GM18499 (cell line): ENCODE results near the gene XCL2.
"Not testable (repeated sequence)": the region's sequence is repeated elsewhere in the genome, so short reads cannot be mapped to it uniquely, and the experiment has no call there.

ENCODE experiments used
- ATAC-seq: cut with Tn5 transposase; IDR thresholded peaks from one replicate; pipeline ENCODE4 v1.9.1; 2021; ENCODE audit warnings: moderate number of reproducible peaks; ENCODE audit not compliant: insufficient read depth, unreplicated experiment

Gene XCL2

GRCh38 chr1:168543840-168544498 is at the start of gene XCL2:
Gene XCL2 (minus strand): TSS chr1:168543997. CDS start chr1:168543964, 33 bp downstream.
- not testable (repeated sequence) for ATAC-seq

DNA sequence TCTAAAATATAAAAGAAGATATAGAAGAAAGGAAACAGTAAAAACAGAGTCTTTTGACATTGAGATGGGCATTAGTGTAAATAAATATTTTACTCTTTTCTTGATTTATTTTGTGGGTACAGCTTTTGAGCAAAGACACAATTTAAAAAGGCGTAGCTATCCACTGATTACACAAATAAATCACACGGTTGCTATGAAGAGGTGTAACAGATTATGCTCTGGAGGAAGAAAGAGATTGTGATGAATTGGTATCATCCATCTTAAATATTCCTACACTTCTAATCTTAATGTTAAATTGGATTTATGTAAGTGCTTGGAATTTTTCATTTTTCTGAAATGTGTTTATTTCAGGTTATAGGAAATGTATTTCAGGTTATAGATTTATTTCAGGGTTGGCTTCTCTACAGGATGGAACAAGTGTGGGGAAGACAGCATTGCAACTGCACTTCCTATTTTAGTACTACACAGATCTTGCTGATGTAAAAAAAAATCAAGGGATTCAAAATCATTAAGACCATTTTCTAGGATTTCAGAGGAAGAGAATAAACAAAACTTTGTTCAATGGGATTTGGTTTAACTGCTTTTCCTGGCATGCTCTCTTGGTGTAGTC is 47.9 kb upstream of the XCL2 start:
- no peak for ATAC-seq

DNA sequence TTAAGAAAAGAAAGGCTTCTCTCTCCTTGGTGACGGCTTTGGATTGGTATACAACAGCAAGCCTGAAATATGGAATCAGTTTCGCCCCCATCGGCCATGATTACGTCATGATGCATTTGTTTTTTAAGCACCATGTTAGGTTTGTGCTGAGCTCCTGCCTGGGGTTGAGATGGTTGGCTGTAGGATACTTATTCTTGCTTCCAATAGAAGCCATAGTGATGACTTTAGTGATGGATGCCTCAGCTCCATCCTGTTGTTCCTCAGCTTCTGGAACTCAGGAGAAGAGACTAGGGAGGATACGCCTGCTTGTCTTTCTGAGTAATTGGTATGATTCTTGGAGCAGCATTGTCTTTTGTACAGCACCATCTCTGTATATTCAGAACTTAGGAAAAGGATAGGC is 47.3 kb upstream of the XCL2 start:
- no peak for ATAC-seq

DNA sequence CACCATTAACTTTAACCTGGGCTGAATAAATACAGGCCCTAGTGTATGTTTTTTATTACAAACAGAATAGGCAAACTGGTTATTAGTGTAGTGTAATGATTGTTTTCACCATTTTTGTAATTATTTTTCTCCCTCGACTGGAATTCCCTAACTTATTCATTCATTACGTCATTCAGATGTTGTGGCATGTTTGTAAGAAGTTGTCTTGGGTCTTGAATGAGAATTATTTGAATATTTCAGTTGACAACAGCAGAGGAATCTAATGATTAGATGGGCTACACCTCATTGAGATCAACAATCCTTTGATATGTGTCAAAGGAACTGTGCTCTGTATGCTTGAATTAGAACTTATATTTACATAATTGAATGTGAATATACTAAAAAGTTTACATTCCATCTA is 45.4 kb upstream of the XCL2 start:
- no peak for ATAC-seq

- ATAC-seq, result no peak
Measured at GRCh38 chr1:168585937-168586336, 42.1 kb upstream of the XCL2 start.

- ATAC-seq, result no peak
Measured at GRCh38 chr1:168585191-168585590, 41.4 kb upstream of the XCL2 start.

DNA sequence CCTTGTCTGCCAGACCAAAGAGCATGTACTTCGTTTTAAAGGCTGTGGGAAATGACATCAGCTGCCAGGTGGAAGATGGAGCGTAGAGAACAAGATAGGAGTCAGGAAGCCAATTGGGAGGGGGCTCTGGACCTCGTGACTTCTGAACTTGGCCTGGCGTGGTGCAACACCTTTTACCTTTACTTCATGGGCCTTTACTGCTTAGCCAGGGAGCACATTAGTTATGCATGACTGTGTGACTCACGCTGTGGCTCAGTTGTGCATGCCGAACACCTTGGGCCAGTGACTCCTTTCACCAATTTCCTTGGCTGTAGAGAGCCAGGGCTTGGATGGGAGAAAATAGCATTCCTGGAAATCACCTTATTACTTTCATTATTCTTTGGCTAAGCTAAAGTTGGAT is 39.8 kb upstream of the XCL2 start:
- no peak for ATAC-seq

- ATAC-seq, result no peak
Measured at GRCh38 chr1:168582688-168583336, 39.0 kb upstream of the XCL2 start.

DNA sequence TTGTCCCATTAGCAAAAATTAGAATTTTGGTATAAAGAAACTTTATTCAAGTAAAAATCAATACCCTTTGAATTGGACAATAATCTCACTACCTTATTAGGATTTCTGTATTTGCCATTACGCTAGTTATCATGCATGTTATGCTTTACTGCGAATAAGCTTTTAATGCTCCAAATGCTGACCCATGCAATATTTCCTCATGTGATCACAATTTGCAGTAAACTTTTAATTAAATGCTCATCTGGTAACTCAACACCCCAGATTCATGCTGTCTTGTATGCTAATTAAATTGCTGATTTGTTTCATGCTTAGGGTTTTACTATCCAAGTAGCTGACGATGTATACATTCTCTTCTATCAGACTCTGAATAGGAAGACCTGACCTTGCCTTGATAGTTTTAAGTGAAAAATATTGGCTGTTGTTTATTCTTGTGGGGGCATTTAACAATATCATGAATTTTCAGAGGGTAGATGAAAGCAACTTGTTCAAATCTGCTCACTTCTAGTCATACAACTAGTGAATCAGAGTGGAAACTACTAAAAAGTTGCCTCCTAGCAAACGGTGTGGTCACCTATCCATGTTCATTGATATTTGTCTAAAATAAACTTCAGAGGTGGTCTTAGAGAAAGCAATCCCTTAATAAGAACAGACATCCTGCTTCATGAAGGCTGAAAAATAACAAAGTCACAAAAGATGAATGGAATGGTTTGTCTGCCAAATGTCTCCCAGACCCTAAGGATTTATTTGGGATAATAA is 38.2 kb upstream of the XCL2 start:
- ATAC-seq, result no peak

DNA sequence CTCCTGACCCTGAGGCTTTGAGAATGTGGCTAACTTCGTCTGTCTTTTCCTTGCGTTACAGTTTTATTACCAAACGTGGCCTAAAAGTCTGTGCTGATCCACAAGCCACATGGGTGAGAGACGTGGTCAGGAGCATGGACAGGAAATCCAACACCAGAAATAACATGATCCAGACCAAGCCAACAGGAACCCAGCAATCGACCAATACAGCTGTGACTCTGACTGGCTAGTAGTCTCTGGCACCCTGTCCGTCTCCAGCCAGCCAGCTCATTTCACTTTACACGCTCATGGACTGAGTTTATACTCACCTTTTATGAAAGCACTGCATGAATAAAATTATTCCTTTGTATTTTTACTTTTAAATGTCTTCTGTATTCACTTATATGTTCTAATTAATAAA is 37.2 kb upstream of the XCL2 start:
- ATAC-seq, result not testable (repeated sequence)

- ATAC-seq, result not testable (repeated sequence)
Measured at GRCh38 chr1:168580290-168580689, 36.5 kb upstream of the XCL2 start.

DNA sequence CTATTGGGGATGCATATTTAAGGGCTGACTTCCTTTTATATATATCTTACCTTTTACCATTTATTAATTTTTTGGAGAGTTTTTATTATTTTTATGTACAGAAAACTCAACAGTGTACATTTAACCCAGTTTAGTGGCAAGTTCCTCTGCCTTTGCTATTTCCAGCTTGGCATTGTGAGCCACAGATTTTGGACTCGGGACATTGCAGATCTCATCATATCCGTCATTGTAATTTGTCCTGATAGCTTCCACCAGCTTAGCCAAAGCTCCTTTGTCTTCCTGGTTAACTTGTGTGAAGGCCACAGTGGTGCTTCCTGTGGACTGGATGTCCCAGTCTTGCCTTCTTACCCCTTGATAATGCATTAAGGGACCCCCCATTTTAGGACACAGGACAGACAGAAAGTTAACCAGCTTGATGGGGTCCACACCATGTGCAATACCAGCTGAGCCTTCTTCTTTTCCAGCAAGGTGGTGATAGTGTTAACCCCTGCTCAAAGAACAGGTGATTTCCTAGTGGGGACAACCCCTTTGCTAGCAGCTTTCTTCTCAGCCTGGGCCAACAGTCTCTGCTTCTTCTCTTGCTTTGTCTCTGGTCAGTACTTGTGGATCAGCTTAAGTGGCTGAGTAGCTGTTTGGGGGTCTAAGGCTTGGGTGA is 34.9 kb upstream of the XCL2 start:
- not testable (repeated sequence) for ATAC-seq

DNA sequence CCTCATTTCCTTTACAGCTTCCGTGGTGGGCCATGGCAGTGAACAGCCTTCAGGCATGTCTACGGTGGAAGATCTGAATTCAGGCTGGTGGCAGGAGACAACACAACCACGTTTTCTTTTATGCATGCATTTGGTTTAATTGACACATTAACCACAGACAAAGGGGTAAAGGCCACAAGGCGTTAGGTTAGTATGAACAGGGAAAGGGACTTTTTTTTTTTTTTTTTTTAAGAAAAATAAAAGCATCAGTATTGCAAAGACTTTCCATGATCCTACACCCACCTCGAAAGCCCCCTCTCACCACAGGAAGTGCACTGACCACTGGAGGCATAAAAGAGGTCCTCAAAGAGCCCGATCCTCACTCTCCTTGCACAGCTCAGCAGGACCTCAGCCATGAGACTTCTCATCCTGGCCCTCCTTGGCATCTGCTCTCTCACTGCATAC is 32.5 kb upstream of the XCL2 start, which contains the start of gene XCL1:
XCL1 (plus strand) TSS at position 361 of the 444 bp plus-strand sequence; CDS start at position 394, 33 bp downstream.
- not testable (repeated sequence) for ATAC-seq

- not testable (repeated sequence) for ATAC-seq
Measured at GRCh38 chr1:168574234-168574633, 30.4 kb upstream of the XCL2 start.

GRCh38 chr1:168572633-168573032 is 28.8 kb upstream of the XCL2 start:
- no peak for ATAC-seq

DNA sequence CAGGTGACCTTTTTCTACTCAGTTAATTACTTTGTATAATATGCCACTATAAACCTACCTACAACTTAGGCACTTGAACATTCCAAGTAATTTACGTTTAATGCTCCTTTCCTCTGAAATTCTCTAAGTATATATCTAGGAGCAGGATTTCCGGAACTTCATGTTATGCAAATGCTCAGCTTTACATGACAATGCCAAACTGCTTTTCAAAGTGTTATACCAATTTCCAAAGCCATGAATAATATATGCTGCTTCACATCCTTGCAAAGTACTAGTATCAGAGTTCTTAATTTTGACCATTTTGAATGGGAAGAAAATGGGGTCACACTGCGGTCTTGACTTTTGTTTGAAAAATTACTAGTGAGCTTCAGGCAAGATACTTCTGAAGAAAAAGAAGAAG is 26.9 kb upstream of the XCL2 start:
- no peak for ATAC-seq

- ATAC-seq, result no peak
Measured at GRCh38 chr1:168568346-168568745, 24.5 kb upstream of the XCL2 start.

GRCh38 chr1:168567568-168567967 is 23.8 kb upstream of the XCL2 start:
- ATAC-seq, result no peak

GRCh38 chr1:168567007-168567406 is 23.2 kb upstream of the XCL2 start:
- ATAC-seq, result no peak

- no peak for ATAC-seq
Measured at GRCh38 chr1:168565825-168566224, 22.0 kb upstream of the XCL2 start.
